CD4-positive, CD25-positive, alpha-beta regulatory T cell (primary cell): ENCODE results near the gene NTN1. TPM values are rescaled to one million over a fixed set of nuclear protein-coding genes. Genes with fewer than 3 reads are reported as not detected.

Source experiments
- ATAC-seq, 2 donors: fragments of 150-1000 bp; cut with Tn5 transposase; one replicate each; pipeline ENCODE4 v1.10.0; 2021; ENCODE audit warnings: low read depth in 2 of 2, moderate number of reproducible peaks in 2 of 2, moderate library complexity in 1 of 2
- DNase-seq, 3 donors: peaks; one replicate each; pipeline versions ENCODE4 v3.0.0 to v3.0.0-alpha.2; 2012 to 2022; ENCODE audit warnings: mixed read lengths in 1 of 3
- H3K27ac ChIP-seq: one replicate; pipeline ENCODE4 v1.7.0; 2013; ENCODE audit warnings: mild to moderate bottlenecking, low read length; ENCODE audit not compliant: insufficient read depth, poor library complexity, severe bottlenecking
- H3K27me3 ChIP-seq: one replicate; pipeline ENCODE4 v1.7.0; 2013; ENCODE audit warnings: low read length; ENCODE audit not compliant: control insufficient read depth, insufficient read depth
- H3K36me3 ChIP-seq: one replicate; pipeline ENCODE4 v1.7.0; 2013; ENCODE audit warnings: mild to moderate bottlenecking, low read length, moderate library complexity; ENCODE audit not compliant: control insufficient read depth, insufficient read depth
- H3K4me1 ChIP-seq: 2 replicates; pipeline ENCODE4 v1.7.0; 2013; ENCODE audit warnings: mild to moderate bottlenecking, low read length; ENCODE audit not compliant: insufficient read depth, control insufficient read depth, poor library complexity, severe bottlenecking
- H3K4me3 ChIP-seq: one replicate; pipeline ENCODE4 v1.7.0; 2013; ENCODE audit warnings: low read depth, mild to moderate bottlenecking, low read length, moderate library complexity
- H3K9me3 ChIP-seq, 2 experiments: 1 replicate in 1 of 2; 2 replicates in 1 of 2; pipeline ENCODE4 v1.7.0; 2013; ENCODE audit warnings: low read length in 2 of 2, mild to moderate bottlenecking in 1 of 2, moderate library complexity in 1 of 2; ENCODE audit not compliant: control insufficient read depth in 2 of 2
- H3K27ac Mint-ChIP-seq, 3 donors: one replicate each; pipeline ENCODE4 v1.8.0; 2020 to 2022; ENCODE audit warnings: mild to moderate bottlenecking in 3 of 3, mixed read lengths in 3 of 3, moderate library complexity in 2 of 3
- H3K27me3 Mint-ChIP-seq: one replicate; pipeline ENCODE4 v1.8.0; 2022; ENCODE audit warnings: mild to moderate bottlenecking, mixed read lengths
- H3K36me3 Mint-ChIP-seq: one replicate; pipeline ENCODE4 v1.8.0; 2020; ENCODE audit warnings: mixed read lengths
- H3K4me1 Mint-ChIP-seq, 4 donors: one replicate each; pipeline ENCODE4 v1.8.0; 2020 to 2022; ENCODE audit warnings: mixed read lengths in 4 of 4, mild to moderate bottlenecking in 1 of 4
- H3K4me3 Mint-ChIP-seq, 4 donors: one replicate each; pipeline ENCODE4 v1.8.0; 2020 to 2022; ENCODE audit warnings: mild to moderate bottlenecking in 4 of 4, mixed read lengths in 4 of 4, moderate library complexity in 3 of 4
- H3K9me3 Mint-ChIP-seq, 7 donors: one replicate each; pipeline ENCODE4 v1.8.0; 2020 to 2022; ENCODE audit warnings: mixed read lengths in 7 of 7, mild to moderate bottlenecking in 3 of 7, moderate library complexity in 2 of 7
- polyA plus RNA-seq, 4 donors: library from polyadenylated mRNA; unstranded; fragments of 300-500 nt; fragmentation: Illumina TruSeq; gene quantifications; one replicate each; pipeline ENCODE4 v1.2.3, GENCODE V29; 2021
- total RNA-seq: library from RNA; stranded (reverse); gene quantifications from one replicate; pipeline ENCODE4 v1.2.3, GENCODE V29; 2022

Gene NTN1
- total and polyA plus RNA-seq, 5 donors from 2014 or later: 0.03 TPM; not detected in 4

GRCh38 chr17:9271989-9272388 is 250.7 kb downstream of the NTN1 start:
- ATAC-seq (no peak), DNase-seq (no peak)
- H3K36me3 Mint-ChIP-seq: peaks cover 13% of the 10 kb centered on the region
- H3K9me3 ChIP-seq: no peaks in the 10 kb centered on the region
- H3K4me3 Mint-ChIP-seq: no peak overlapping the region
- H3K36me3 ChIP-seq: peaks cover 3% of the 10 kb centered on the region
- H3K9me3 Mint-ChIP-seq: no peaks in the 10 kb centered on the region
- H3K27ac Mint-ChIP-seq: peak overlapping the region in 1 of 3 donors; percentile 23
- no peaks in the 10 kb centered on the region for H3K4me1 ChIP-seq
- H3K4me3 ChIP-seq: no peak overlapping the region
- H3K4me1 Mint-ChIP-seq: peaks cover 0 to 5% (median 3%) of the 10 kb centered on the region in 4 donors
- H3K27me3 Mint-ChIP-seq: no peaks in the 10 kb centered on the region
- H3K27ac ChIP-seq: no peak overlapping the region
- H3K27me3 ChIP-seq: no peaks in the 10 kb centered on the region

GRCh38 chr17:9272501-9273200 is 251.3 kb downstream of the NTN1 start:
- DNase-seq (no peak), ATAC-seq (no peak)
- no peaks in the 10 kb centered on the region for H3K27me3 Mint-ChIP-seq
- Histone ChIP-seq H3K27ac (no peak overlapping the region), H3K27me3 (no peaks in the 10 kb centered on the region), H3K4me3 (no peak overlapping the region), H3K36me3 (peaks cover 3% of the 10 kb centered on the region), H3K9me3 (no peaks in the 10 kb centered on the region), H3K4me1 (no peaks in the 10 kb centered on the region)
- no peak overlapping the region for H3K4me3 Mint-ChIP-seq
- peaks cover 0 to 1% (median 0%) of the 10 kb centered on the region in 7 donors for H3K9me3 Mint-ChIP-seq
- H3K36me3 Mint-ChIP-seq: peaks cover 15% of the 10 kb centered on the region
- no peak overlapping the region for H3K27ac Mint-ChIP-seq
- peaks cover 0 to 5% (median 2%) of the 10 kb centered on the region in 4 donors for H3K4me1 Mint-ChIP-seq

GRCh38 chr17:9273428-9274391 is 252.4 kb downstream of the NTN1 start:
- no peaks in the 10 kb centered on the region for H3K9me3 ChIP-seq
- peak overlapping the region in 1 of 3 donors; percentile 63 for H3K27ac Mint-ChIP-seq
- no peak overlapping the region for H3K27ac ChIP-seq
- ATAC-seq (no peak), DNase-seq (peak in 1 of 3 donors; percentile 13)
- H3K4me1 Mint-ChIP-seq: peaks cover 0 to 5% (median 2%) of the 10 kb centered on the region in 4 donors
- H3K4me1 ChIP-seq: no peaks in the 10 kb centered on the region
- no peaks in the 10 kb centered on the region for H3K27me3 ChIP-seq
- peaks cover 0 to 2% (median 0%) of the 10 kb centered on the region in 7 donors for H3K9me3 Mint-ChIP-seq
- no peak overlapping the region for H3K4me3 ChIP-seq
- H3K36me3 ChIP-seq: peaks cover 3% of the 10 kb centered on the region
- H3K27me3 Mint-ChIP-seq: no peaks in the 10 kb centered on the region
- H3K36me3 Mint-ChIP-seq: peaks cover 17% of the 10 kb centered on the region
- no peak overlapping the region for H3K4me3 Mint-ChIP-seq

- ATAC-seq: no peak
- Mint-ChIP-seq H3K9me3 (peaks cover 0 to 2% (median 0%) of the 10 kb centered on the region in 7 donors), H3K4me3 (no peak overlapping the region), H3K36me3 (peaks cover 14% of the 10 kb centered on the region), H3K4me1 (peaks cover 0 to 5% (median 2%) of the 10 kb centered on the region in 4 donors), H3K27ac (no peak overlapping the region), H3K27me3 (no peaks in the 10 kb centered on the region)
- Histone ChIP-seq H3K4me3 (no peak overlapping the region), H3K27ac (no peak overlapping the region), H3K27me3 (no peaks in the 10 kb centered on the region), H3K4me1 (no peaks in the 10 kb centered on the region), H3K36me3 (peaks cover 3% of the 10 kb centered on the region), H3K9me3 (no peaks in the 10 kb centered on the region)
- no peak for DNase-seq
Measured at GRCh38 chr17:9274973-9275372, 253.7 kb downstream of the NTN1 start.

DNA sequence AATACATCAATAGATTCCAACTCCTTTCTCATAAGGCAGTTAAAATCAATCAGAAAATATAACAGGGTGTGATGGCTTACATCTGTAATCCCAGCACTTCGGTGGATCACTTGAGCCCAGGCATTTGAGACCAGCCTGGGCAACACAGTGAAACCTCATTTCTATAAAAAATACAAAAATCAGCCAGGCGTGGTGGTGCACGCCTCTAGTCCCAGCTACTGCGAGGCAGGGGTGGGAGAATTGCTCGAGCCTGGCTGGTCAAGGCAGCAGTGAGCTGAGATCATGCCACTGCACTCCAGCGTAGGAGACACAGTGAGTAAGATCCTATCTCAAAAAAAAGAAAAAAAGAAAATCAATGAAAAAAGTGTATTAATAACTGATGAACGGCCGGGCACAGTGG is 258.6 kb downstream of the NTN1 start:
- DNase-seq (no peak), ATAC-seq (no peak)
- Mint-ChIP-seq H3K4me1 (peaks cover 0 to 9% (median under 1%) of the 10 kb centered on the region in 4 donors), H3K4me3 (peak overlapping the region in 1 of 4 donors; percentile 15), H3K27ac (no peak overlapping the region), H3K9me3 (peaks cover 0 to 2% (median 0%) of the 10 kb centered on the region in 7 donors), H3K27me3 (no peaks in the 10 kb centered on the region), H3K36me3 (peaks cover 21% of the 10 kb centered on the region)
- H3K36me3 ChIP-seq: no peaks in the 10 kb centered on the region
- H3K9me3 ChIP-seq: no peaks in the 10 kb centered on the region
- no peaks in the 10 kb centered on the region for H3K27me3 ChIP-seq
- H3K4me3 ChIP-seq: no peak overlapping the region
- no peaks in the 10 kb centered on the region for H3K4me1 ChIP-seq
- no peak overlapping the region for H3K27ac ChIP-seq

DNA sequence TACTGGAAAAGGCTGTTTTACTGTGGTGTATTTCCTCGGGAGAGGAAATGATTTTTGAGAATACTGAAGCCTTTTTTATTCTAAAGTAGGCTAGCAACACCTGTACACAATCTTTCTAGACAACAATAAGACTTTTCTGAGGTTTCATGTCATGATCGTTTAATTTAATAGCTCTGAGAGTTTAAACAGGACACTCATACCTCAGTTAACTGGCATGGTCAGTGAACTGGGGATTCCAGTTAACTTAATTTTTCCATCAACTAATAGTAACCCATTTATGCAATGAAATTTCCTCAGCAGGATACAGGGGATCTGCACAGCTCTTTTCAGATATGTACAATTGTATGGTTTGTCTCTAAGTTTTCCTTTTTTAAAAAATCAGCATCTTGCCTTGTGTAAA is 262.6 kb downstream of the NTN1 start:
- ATAC-seq (no peak), DNase-seq (no peak)
- Mint-ChIP-seq H3K4me3 (no peak overlapping the region), H3K4me1 (peaks cover 0 to 11% (median 3%) of the 10 kb centered on the region in 4 donors), H3K27ac (no peak overlapping the region), H3K36me3 (peaks cover 26% of the 10 kb centered on the region), H3K9me3 (no peaks in the 10 kb centered on the region), H3K27me3 (no peaks in the 10 kb centered on the region)
- H3K9me3 ChIP-seq: no peaks in the 10 kb centered on the region
- no peak overlapping the region for H3K4me3 ChIP-seq
- no peaks in the 10 kb centered on the region for H3K36me3 ChIP-seq
- H3K27me3 ChIP-seq: no peaks in the 10 kb centered on the region
- no peaks in the 10 kb centered on the region for H3K4me1 ChIP-seq
- no peak overlapping the region for H3K27ac ChIP-seq

DNA sequence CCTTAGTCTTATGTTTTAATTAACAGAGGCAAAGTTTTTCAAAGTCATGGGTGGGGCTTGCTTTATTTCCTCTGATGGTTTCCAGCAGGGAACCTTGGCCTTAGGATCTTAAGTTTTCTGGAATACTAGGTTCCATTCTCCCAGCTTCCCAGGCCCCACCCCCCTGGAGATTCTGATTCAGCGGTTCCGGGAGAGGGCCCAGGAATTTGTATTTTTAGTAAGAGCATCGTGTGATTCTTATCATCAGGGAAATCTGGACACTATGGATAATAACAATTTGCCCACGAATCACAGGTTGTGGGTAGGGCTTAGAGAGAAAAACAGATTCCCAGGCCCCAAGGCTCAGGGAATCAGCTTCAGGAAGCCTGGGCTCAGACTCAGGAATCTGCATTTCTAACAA is 263.6 kb downstream of the NTN1 start:
- Mint-ChIP-seq H3K9me3 (no peaks in the 10 kb centered on the region), H3K27ac (no peak overlapping the region)

More for the DNA sequence above, 263.6 kb downstream of the NTN1 start:
- no peak for ATAC-seq
- H3K27me3 ChIP-seq: no peaks in the 10 kb centered on the region
- no peak for DNase-seq
- no peaks in the 10 kb centered on the region for H3K36me3 ChIP-seq
- Mint-ChIP-seq H3K4me1 (peaks cover 0 to 18% (median 11%) of the 10 kb centered on the region in 4 donors), H3K36me3 (peaks cover 22% of the 10 kb centered on the region), H3K27me3 (no peaks in the 10 kb centered on the region), H3K4me3 (no peak overlapping the region)
- H3K4me1 ChIP-seq: no peaks in the 10 kb centered on the region
- H3K9me3 ChIP-seq: no peaks in the 10 kb centered on the region
- H3K27ac ChIP-seq: no peak overlapping the region
- no peak overlapping the region for H3K4me3 ChIP-seq
